Prostate gland (tissue), 2 donors: ENCODE data around the gene PLVAP.

Source experiments
- CTCF ChIP-seq, 4 experiments: fragments of 200-600 bp in 2 of 4; fragments of 450-650 bp in 2 of 4; sonication (generic) in 2 of 4; IDR thresholded peaks; 1 replicate in 3 of 4; 2 replicates in 1 of 4; pipeline ENCODE4 v1.5.1; 2016 to 2019; ENCODE audit warnings: antibody characterized with exemption in 4 of 4, mild to moderate bottlenecking in 2 of 4, moderate library complexity in 2 of 4
- POLR2A ChIP-seq: fragments of 450-650 bp; IDR thresholded peaks from one replicate; pipeline ENCODE4 v1.6.1; 2016; ENCODE audit warnings: antibody characterized with exemption, mild to moderate bottlenecking
- POLR2AphosphoS5 ChIP-seq: sonication (generic); formaldehyde crosslinking; IDR thresholded peaks from one replicate; pipeline ENCODE4 v1.6.1; 2017; ENCODE audit warnings: antibody characterized with exemption

- TF ChIP-seq CTCF (IDR thresholded peaks at IDR 0.05) (no peak), POLR2A (no peak), POLR2AphosphoS5 (no peak)
Measured at GRCh38 chr19:17378271-17378670, 1.1 kb upstream of the PLVAP start.
